Measurements from ENCODE around the gene CDC45. TPM values are rescaled to one million over a fixed set of nuclear protein-coding genes. Genes with fewer than 3 reads are reported as not detected.

CDC45 gene
- total and polyA plus RNA-seq, 10 donors: 1.5 to 7.3 (median 4.9) TPM

GRCh38 chr22:19566279-19567156, 86.8 kb downstream of the CDC45 start:
- 88 to 94% (median 93%) methylated on average over 47 to 52 of the region's 52 CpGs for WGBS, 5 donors
- Histone ChIP-seq H3K9me3 (peaks cover 0 to 2% (median 0%) of the 10 kb centered on the region in 8 donors), H3K27ac (peak overlapping the region in 2 of 8 donors; percentile 3 to 60), H3K4me3 (no peak overlapping the region), H3K36me3 (no peaks in the 10 kb centered on the region), H3K27me3 (replicated peaks in 1 of 7) (peaks cover 0 to 18% (median 0%) of the 10 kb centered on the region in 7 donors), H3K4me1 (peaks cover 0 to 25% (median 6%) of the 10 kb centered on the region in 6 donors)
- intact Hi-C loops (cut with DNase I; ENCODE audit: low total_unique reads): no loop called here
- TF ChIP-seq POLR2AphosphoS5 (IDR thresholded peaks at IDR 0.05): no peak
- TF ChIP-seq CTCF (IDR thresholded peaks at IDR 0.05 in 8 of 11, conservative IDR thresholded peaks at IDR 0.05 in 3 of 11): no peak
- TF ChIP-seq POLR2A (IDR thresholded peaks at IDR 0.05): no peak
- DNase-seq: no peak

DNA sequence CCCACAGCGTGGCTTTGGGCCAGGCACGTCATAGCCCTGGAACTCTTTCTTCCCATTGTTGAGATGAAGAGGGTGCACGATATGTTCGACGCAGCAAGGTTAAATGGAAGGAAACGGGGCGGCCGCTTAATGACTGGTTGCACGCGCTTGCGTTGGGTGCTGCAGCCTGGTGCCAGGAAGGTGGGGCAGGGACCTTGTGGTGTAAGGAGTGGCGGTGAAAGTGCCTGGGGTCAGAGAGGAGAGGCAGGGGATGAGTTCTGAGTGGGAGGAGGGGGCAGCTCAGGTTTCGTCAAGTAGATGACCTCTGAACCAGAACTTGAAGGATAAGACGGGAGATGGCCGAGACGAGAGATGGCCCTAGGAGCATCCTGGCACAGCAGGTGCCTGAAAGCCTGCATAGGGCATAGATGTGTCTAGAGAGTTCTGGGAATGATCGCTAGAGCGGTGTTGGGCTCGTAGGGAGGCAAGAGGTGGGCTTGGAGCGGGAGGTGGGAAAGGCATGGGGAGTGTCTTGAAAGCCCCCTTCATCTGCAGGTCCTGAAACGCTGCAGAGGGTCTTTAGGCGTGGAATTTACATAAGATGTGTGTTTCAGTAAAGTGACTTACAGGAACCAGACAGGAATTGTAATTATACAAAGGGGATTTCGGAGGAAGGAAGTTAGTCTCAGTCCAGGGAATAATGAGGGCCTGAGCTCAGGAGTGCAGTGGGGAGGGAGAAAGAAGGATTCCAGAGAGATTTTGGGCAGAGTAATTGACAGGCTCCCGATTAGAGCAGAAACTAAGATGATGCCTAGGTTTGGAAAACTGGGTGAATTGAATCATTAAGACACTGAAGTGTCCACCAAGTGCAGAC, 87.7 kb downstream of the CDC45 start:
- DNase-seq: no peak
- Histone ChIP-seq H3K9me3 (peaks cover 0 to 2% (median 0%) of the 10 kb centered on the region in 8 donors), H3K36me3 (no peaks in the 10 kb centered on the region), H3K4me3 (no peak overlapping the region), H3K27me3 (replicated peaks in 1 of 7) (peaks cover 0 to 18% (median 0%) of the 10 kb centered on the region in 7 donors), H3K27ac (peak overlapping the region in 2 of 8 donors; percentile 30 to 60), H3K4me1 (peaks cover 0 to 34% (median 7%) of the 10 kb centered on the region in 6 donors)
- WGBS, 5 donors: 70 to 89% (median 80%) methylated on average over 24 of the region's 24 CpGs
- intact Hi-C loops (cut with DNase I; ENCODE audit: low total_unique reads): no loop called here
- TF ChIP-seq POLR2AphosphoS5 (IDR thresholded peaks at IDR 0.05): peak; percentile 30 to 73 (median 49)
- TF ChIP-seq CTCF (IDR thresholded peaks at IDR 0.05 in 8 of 11, conservative IDR thresholded peaks at IDR 0.05 in 3 of 11): no peak

DNA sequence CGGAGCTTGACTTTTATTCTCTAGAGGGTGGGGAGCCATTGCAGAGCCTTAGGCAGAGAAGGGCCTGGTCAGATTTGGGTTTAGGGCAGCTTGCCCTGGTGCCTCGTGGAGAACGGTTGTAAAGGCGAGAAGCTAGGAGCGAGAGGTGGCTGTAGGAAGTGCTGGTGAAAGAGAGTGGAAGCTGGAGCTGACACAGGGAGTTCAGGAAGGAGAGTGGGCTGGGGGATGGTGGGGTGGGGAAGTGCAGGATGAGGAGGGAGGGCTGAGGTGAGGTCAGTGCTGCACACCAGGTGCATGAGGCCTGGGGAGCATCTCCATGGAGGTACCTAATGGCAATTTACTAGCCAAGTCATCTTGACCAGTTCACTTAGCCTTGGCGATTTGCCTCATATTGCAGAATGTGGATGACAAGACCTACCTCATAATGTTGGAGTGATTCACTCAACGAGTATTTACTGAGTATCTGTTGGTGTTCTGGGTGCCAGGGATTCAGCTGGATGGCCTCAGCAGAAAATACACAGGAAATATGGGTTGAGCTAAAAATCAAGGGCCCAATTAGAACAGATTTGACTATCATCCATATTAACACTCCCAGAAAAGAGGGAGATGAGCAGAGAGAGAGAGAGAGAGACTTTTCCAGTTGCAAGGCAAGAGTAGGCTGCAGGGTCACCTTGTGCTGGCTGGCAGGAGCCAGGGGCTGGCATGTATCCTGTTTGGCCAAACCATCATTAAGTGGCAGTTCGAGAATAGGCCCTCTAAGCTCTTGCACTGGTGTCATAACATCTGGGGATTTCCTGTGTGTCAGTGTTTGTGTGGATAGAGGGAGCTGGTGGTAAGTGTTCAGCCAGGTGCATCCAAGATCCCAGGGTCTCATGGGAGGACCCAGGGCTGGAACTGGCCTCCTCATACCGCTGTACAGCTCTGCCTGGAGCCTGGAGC, 88.9 kb downstream of the CDC45 start:
- Histone ChIP-seq H3K36me3 (no peaks in the 10 kb centered on the region), H3K9me3 (peaks cover 0 to 2% (median 0%) of the 10 kb centered on the region in 8 donors), H3K27ac (no peak overlapping the region), H3K4me1 (peaks cover 0 to 34% (median 7%) of the 10 kb centered on the region in 6 donors), H3K4me3 (no peak overlapping the region), H3K27me3 (replicated peaks in 1 of 7) (peaks cover 0 to 18% (median 0%) of the 10 kb centered on the region in 7 donors)
- WGBS, 5 donors: 78 to 88% (median 81%) methylated on average over 9 of the region's 9 CpGs
- DNase-seq: no peak
- intact Hi-C loops (cut with DNase I; ENCODE audit: low total_unique reads): no loop called here
- no peak for TF ChIP-seq POLR2AphosphoS5 (IDR thresholded peaks at IDR 0.05)
- no peak for TF ChIP-seq POLR2A (IDR thresholded peaks at IDR 0.05)
- TF ChIP-seq CTCF (IDR thresholded peaks at IDR 0.05 in 8 of 11, conservative IDR thresholded peaks at IDR 0.05 in 3 of 11): no peak
